ENCODE data around the gene HMGCL.

The HMGCL gene

DNA sequence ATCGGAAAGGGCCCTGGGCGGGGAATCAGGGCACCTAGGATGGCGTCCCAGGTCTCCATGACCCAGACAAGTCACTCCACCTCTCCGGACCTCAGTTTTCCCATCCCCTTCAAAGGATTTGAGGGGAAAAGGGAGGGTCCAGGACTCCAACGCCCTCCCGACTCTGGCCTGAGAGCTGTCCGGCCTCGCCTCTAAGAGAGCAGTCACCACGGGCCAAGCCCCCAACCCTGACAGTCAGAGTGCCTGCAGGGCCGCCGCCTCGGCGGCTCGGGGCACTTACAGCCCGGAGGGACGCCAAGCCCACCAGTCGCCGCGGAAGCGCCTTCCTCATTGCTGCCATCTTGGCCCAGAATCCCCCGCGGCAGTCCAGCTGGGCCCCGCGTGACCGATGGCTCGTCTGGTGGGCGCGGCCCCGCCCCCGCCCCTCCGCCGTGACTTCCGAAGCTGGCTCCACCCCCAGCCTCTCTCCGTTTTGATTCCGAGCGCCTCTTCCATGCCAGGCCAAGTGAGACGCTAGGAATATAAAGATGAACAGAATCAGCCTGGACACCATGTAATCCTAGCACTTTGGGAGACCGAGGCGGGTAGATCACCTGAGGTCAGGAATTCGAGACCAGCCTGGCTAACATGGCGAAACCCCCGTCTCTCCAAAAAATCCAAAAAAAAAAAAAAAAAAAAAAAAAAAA, at the start of gene HMGCL:
HMGCL (minus strand) TSS at position 354 of the 686 bp plus-strand sequence; CDS start at position 340, 14 bp downstream.
- Histone ChIP-seq H3K36me3 (replicated peaks; ENCODE audit: low read depth, low read length) (no peaks in the 10 kb centered on the region), H3K27me3 (ENCODE audit: low read depth, low read length) (no peaks in the 10 kb centered on the region)

DNA sequence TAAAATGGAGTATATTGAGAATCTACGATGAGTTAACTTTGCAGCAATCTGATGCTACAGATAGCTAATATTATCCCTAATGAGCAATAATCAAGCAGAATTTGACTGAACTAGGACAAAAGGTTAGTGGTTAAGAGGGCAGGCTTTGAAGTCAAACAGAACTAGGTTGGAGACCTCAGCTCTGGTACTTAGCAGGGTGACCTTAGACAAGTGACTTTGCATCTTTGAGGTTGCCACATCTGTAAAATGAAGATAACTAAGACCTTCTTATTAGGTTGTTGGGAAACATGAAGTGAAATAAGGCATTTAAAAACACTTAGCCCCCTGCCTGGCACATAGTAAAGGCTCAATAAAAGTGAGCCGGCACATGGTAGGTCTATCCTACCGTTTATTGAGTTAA, 47.2 kb upstream of the HMGCL start:
- H2AFZ ChIP-seq (ENCODE audit: low read depth, low read length), result no peak overlapping the region
- no peaks in the 10 kb centered on the region for H3K27me3 ChIP-seq (ENCODE audit: low read depth, low read length)
- no peak for TF ChIP-seq EZH2phosphoT487 (IDR thresholded peaks at IDR 0.05; ENCODE audit: low read depth)
- TF ChIP-seq, protein P1, sequence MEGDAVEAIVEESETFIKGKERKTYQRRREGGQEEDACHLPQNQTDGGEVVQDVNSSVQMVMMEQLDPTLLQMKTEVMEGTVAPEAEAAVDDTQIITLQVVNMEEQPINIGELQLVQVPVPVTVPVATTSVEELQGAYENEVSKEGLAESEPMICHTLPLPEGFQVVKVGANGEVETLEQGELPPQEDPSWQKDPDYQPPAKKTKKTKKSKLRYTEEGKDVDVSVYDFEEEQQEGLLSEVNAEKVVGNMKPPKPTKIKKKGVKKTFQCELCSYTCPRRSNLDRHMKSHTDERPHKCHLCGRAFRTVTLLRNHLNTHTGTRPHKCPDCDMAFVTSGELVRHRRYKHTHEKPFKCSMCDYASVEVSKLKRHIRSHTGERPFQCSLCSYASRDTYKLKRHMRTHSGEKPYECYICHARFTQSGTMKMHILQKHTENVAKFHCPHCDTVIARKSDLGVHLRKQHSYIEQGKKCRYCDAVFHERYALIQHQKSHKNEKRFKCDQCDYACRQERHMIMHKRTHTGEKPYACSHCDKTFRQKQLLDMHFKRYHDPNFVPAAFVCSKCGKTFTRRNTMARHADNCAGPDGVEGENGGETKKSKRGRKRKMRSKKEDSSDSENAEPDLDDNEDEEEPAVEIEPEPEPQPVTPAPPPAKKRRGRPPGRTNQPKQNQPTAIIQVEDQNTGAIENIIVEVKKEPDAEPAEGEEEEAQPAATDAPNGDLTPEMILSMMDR (IDR thresholded peaks at IDR 0.05; ENCODE audit: low read depth, low read length), result no peak
- H3K36me3 ChIP-seq (replicated peaks; ENCODE audit: low read depth, low read length), result peaks cover 42% of the 10 kb centered on the region
- H3K4me2 ChIP-seq (ENCODE audit: low read length), result no peak overlapping the region
- no peak overlapping the region for H3K4me3 ChIP-seq (ENCODE audit: low read length)
- H3K79me2 ChIP-seq (ENCODE audit: low read length), result peaks cover 4% of the 10 kb centered on the region
- H4K20me1 ChIP-seq (ENCODE audit: insufficient read depth, low read length), result no peaks in the 10 kb centered on the region; the same call in none of the 2 replicates
- H3K4me1 ChIP-seq (ENCODE audit: low read length), result peaks cover 15% of the 10 kb centered on the region
- H3K27ac ChIP-seq (ENCODE audit: low read length), result no peak overlapping the region
- no peak overlapping the region for H3K9ac ChIP-seq (ENCODE audit: low read length)
- no peaks in the 10 kb centered on the region for H3K9me3 ChIP-seq (ENCODE audit: insufficient read depth, low read length)

More for the DNA sequence above, at the start of gene HMGCL:
- Histone ChIP-seq H3K79me2 (ENCODE audit: low read length) (peaks cover 14% of the 10 kb centered on the region), H2AFZ (ENCODE audit: low read depth, low read length) (peak within 1 kb of the TSS; percentile 83; the same call in 1 of the 2 replicates), H3K9me3 (ENCODE audit: insufficient read depth, low read length) (no peaks in the 10 kb centered on the region), H3K4me3 (ENCODE audit: low read length) (peak within 1 kb of the TSS; percentile 91), H3K4me1 (ENCODE audit: low read length) (peaks cover 6% of the 10 kb centered on the region; the same call in 1 of the 2 replicates), H3K9ac (ENCODE audit: low read length) (peak within 1 kb of the TSS; percentile 86), H4K20me1 (ENCODE audit: insufficient read depth, low read length) (no peaks in the 10 kb centered on the region), H3K4me2 (ENCODE audit: low read length) (peak within 1 kb of the TSS; percentile 77), H3K27ac (ENCODE audit: low read length) (peak within 1 kb of the TSS; percentile 42)
- TF ChIP-seq, protein P1 (IDR thresholded peaks at IDR 0.05; ENCODE audit: low read depth, low read length), result no peak
- TF ChIP-seq EZH2phosphoT487 (IDR thresholded peaks at IDR 0.05; ENCODE audit: low read depth), result no peak

DNA sequence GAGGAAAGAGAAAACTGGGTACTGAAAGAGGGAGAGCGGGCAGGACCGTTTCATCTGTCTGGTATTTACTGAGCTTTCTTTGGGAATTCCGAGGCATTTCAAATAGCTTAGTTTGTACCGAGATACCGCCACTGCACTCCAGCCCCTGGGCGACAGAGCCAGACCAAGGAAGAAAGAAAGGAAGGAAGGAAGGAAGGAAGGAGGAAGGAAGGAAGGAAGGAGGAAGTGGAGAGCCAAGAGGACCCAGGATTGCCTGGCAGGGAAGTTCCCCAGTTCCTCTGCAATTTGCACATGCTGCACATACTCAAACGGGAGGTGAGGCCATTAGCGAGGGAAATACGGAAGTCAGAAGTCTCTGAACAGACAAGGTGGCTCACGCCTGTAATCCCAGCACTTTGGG, 43.8 kb upstream of the HMGCL start:
- Histone ChIP-seq H3K27ac (ENCODE audit: low read length) (peak overlapping the region; percentile 86), H3K36me3 (replicated peaks; ENCODE audit: low read depth, low read length) (peaks cover 32% of the 10 kb centered on the region), H3K4me2 (ENCODE audit: low read length) (peak overlapping the region; percentile 95), H3K4me1 (ENCODE audit: low read length) (peaks cover 25% of the 10 kb centered on the region), H4K20me1 (ENCODE audit: insufficient read depth, low read length) (no peaks in the 10 kb centered on the region; the same call in 1 of the 2 replicates), H3K79me2 (ENCODE audit: low read length) (peaks cover 14% of the 10 kb centered on the region), H2AFZ (ENCODE audit: low read depth, low read length) (peak overlapping the region; percentile 37; the same call in 1 of the 2 replicates), H3K9me3 (ENCODE audit: insufficient read depth, low read length) (no peaks in the 10 kb centered on the region), H3K9ac (ENCODE audit: low read length) (peak overlapping the region; percentile 69), H3K27me3 (ENCODE audit: low read depth, low read length) (no peaks in the 10 kb centered on the region), H3K4me3 (ENCODE audit: low read length) (peak overlapping the region; percentile 91)
- TF ChIP-seq EZH2phosphoT487 (IDR thresholded peaks at IDR 0.05; ENCODE audit: low read depth), result no peak
- TF ChIP-seq, protein P1 (IDR thresholded peaks at IDR 0.05; ENCODE audit: low read depth, low read length), result no peak

DNA sequence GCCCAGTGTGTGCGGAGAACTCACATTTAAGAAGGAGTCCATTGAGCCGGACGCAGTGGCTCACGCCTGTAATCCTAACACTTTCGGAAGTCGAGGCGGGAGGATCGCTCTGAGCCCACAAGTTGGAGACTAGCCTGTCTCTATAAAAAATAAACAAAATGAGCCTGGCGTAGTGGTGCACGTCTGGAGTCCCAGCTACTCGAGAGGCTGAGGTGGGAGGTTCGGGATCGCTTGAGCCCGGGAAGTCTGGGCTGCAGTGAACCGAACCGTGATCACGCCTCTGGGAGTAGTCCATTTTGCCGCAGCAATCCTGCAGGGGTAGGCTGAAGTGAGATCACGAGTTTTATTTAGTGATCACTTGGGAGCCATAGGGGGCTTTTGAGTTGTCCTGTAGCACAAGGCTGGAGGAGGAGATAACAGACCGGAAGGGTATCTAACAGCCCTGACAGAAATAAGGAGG, 43.4 kb upstream of the HMGCL start:
- Histone ChIP-seq H4K20me1 (ENCODE audit: insufficient read depth, low read length) (no peaks in the 10 kb centered on the region), H3K4me3 (ENCODE audit: low read length) (peak overlapping the region; percentile 91), H3K36me3 (replicated peaks; ENCODE audit: low read depth, low read length) (peaks cover 30% of the 10 kb centered on the region), H3K9ac (ENCODE audit: low read length) (peak overlapping the region; percentile 69), H3K4me1 (ENCODE audit: low read length) (peaks cover 25% of the 10 kb centered on the region), H3K79me2 (ENCODE audit: low read length) (peaks cover 14% of the 10 kb centered on the region), H3K27me3 (ENCODE audit: low read depth, low read length) (no peaks in the 10 kb centered on the region), H3K27ac (ENCODE audit: low read length) (peak overlapping the region; percentile 86), H2AFZ (ENCODE audit: low read depth, low read length) (peak overlapping the region; percentile 37), H3K4me2 (ENCODE audit: low read length) (peak overlapping the region; percentile 95), H3K9me3 (ENCODE audit: insufficient read depth, low read length) (no peaks in the 10 kb centered on the region)
- no peak for TF ChIP-seq EZH2phosphoT487 (IDR thresholded peaks at IDR 0.05; ENCODE audit: low read depth)
- TF ChIP-seq, protein P1 (IDR thresholded peaks at IDR 0.05; ENCODE audit: low read depth, low read length), result no peak
